Mesenchymal stem cell (in vitro differentiated cells and primary cell): Measurements from ENCODE around the gene SF3B5.

Experiments
- DNase-seq: peaks from one replicate; pipeline ENCODE4 v3.0.0-alpha.2; 2013
- H2AFZ ChIP-seq: one replicate; pipeline ENCODE4 v1.6.1; 2013; ENCODE audit warnings: low read depth, mild to moderate bottlenecking, control low read depth, inconsistent platforms, low read length, moderate library complexity
- H2AK5ac ChIP-seq: 2 replicates; pipeline ENCODE4 v1.6.1; 2013; ENCODE audit warnings: low read length, moderate library complexity, mild to moderate bottlenecking, inconsistent platforms; ENCODE audit not compliant: severe bottlenecking
- H2BK120ac ChIP-seq: one replicate; pipeline ENCODE4 v1.6.1; 2013; ENCODE audit warnings: low read depth, mild to moderate bottlenecking, inconsistent platforms, low read length, moderate library complexity
- H2BK12ac ChIP-seq, 2 experiments: one replicate each; pipeline ENCODE4 v1.6.1; 2013; ENCODE audit warnings: inconsistent platforms in 2 of 2, low read length in 2 of 2, mild to moderate bottlenecking in 2 of 2, moderate library complexity in 2 of 2, control low read depth in 1 of 2
- H2BK15ac ChIP-seq: one replicate; pipeline ENCODE4 v1.6.1; 2013; ENCODE audit warnings: mild to moderate bottlenecking, low read depth, inconsistent platforms; ENCODE audit not compliant: poor library complexity, severe bottlenecking
- H2BK5ac ChIP-seq: 2 replicates; pipeline ENCODE4 v1.6.1; 2013; ENCODE audit warnings: low read depth, mild to moderate bottlenecking, low read length, control low read depth, inconsistent platforms; ENCODE audit not compliant: poor library complexity, severe bottlenecking
- H3K14ac ChIP-seq, 2 experiments: one replicate each; pipeline ENCODE4 v1.6.1; 2013; ENCODE audit warnings: inconsistent platforms in 2 of 2, low read length in 2 of 2, control low read depth in 1 of 2, mild to moderate bottlenecking in 1 of 2, moderate library complexity in 1 of 2
- H3K18ac ChIP-seq, 2 experiments: one replicate each; pipeline ENCODE4 v1.6.1; 2013; ENCODE audit warnings: inconsistent platforms in 2 of 2, low read length in 2 of 2, control low read depth in 1 of 2, low read depth in 1 of 2, mild to moderate bottlenecking in 1 of 2
- H3K23ac ChIP-seq, 2 experiments: one replicate each; pipeline ENCODE4 v1.6.1; 2013; ENCODE audit warnings: inconsistent platforms in 2 of 2, low read length in 2 of 2, mild to moderate bottlenecking in 2 of 2, moderate library complexity in 2 of 2, control low read depth in 1 of 2
- H3K27ac ChIP-seq: 2 replicates; pipeline ENCODE4 v1.5.1; 2013; ENCODE audit warnings: mild to moderate bottlenecking, moderate library complexity, low read length, control low read depth, inconsistent platforms; ENCODE audit not compliant: poor library complexity, severe bottlenecking
- H3K27me3 ChIP-seq, 2 experiments: 2 replicates each; pipeline versions ENCODE4 v1.6.1 to v1.7.0; 2013; ENCODE audit warnings: low read length in 2 of 2, mild to moderate bottlenecking in 2 of 2, moderate library complexity in 2 of 2, control low read depth in 1 of 2, inconsistent platforms in 1 of 2; ENCODE audit not compliant: control insufficient read depth in 1 of 2, insufficient read depth in 1 of 2
- H3K36me3 ChIP-seq, 2 experiments: 2 replicates each; pipeline versions ENCODE4 v1.6.1 to v1.7.0; 2013; ENCODE audit warnings: low read length in 2 of 2, control low read depth in 1 of 2, inconsistent platforms in 1 of 2, low read depth in 1 of 2, mild to moderate bottlenecking in 1 of 2; ENCODE audit not compliant: insufficient read depth in 2 of 2, control insufficient read depth in 1 of 2
- H3K4ac ChIP-seq, 2 experiments: one replicate each; pipeline ENCODE4 v1.6.1; 2013; ENCODE audit warnings: inconsistent platforms in 2 of 2, low read length in 2 of 2, mild to moderate bottlenecking in 2 of 2, moderate library complexity in 2 of 2, control low read depth in 1 of 2, low read depth in 1 of 2
- H3K4me1 ChIP-seq: 2 replicates; pipeline ENCODE4 v1.6.1; 2013; ENCODE audit warnings: low read depth, low read length, control low read depth; ENCODE audit not compliant: control insufficient read depth, insufficient read depth
- H3K4me2 ChIP-seq: 2 replicates; pipeline ENCODE4 v1.6.1; 2013; ENCODE audit warnings: low read length, mild to moderate bottlenecking, inconsistent platforms; ENCODE audit not compliant: poor library complexity, severe bottlenecking
- H3K4me3 ChIP-seq, 2 experiments: 2 replicates each; pipeline versions ENCODE4 v1.5.1 to v1.7.0; 2013; ENCODE audit warnings: low read length in 2 of 2, mild to moderate bottlenecking in 2 of 2, control low read depth in 1 of 2, low read depth in 1 of 2; ENCODE audit not compliant: insufficient read depth in 1 of 2
- H3K79me1 ChIP-seq: replicated peaks from 2 replicates; pipeline ENCODE4 v1.6.1; 2013; ENCODE audit warnings: mild to moderate bottlenecking, control low read depth, low read length, inconsistent platforms; ENCODE audit not compliant: poor library complexity, severe bottlenecking
- H3K9ac ChIP-seq: 2 replicates; pipeline ENCODE4 v1.7.0; 2013; ENCODE audit warnings: mild to moderate bottlenecking, low read length, moderate library complexity
- H3K9me3 ChIP-seq: 2 replicates; pipeline ENCODE4 v1.7.0; 2013; ENCODE audit warnings: mild to moderate bottlenecking, low read length; ENCODE audit not compliant: control insufficient read depth
- H4K8ac ChIP-seq: one replicate; pipeline ENCODE4 v1.6.1; 2013; ENCODE audit warnings: inconsistent platforms, mild to moderate bottlenecking, low read length, moderate library complexity
- H4K91ac ChIP-seq: one replicate; pipeline ENCODE4 v1.6.1; 2013; ENCODE audit warnings: mild to moderate bottlenecking, low read length, inconsistent platforms
- WGBS: methylation state at CpG from one replicate; pipeline ENCODE4 v1.1.7; 2013; ENCODE audit warnings: mixed read lengths; 5-methylcytosine and 5-hydroxymethylcytosine counted together

SF3B5 gene

DNA sequence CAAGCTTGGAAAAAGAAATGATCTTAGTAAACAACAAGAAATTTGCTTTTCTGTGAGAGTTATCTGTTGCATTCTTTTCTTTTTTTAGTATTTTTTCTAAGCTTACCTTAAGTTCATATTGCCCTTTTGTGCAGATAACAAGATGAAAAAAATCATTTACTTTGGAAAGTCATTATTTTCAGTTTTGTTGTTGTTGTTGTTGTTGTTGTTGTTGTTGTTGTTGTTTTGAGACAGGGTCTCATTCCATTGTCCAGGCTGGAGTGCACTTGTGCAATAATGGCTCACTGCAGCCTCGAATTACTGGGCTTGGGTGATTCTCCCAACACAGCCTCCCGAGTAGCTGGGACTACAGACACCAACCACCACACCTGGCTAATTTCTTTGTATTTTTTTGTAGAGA is 46.1 kb upstream of the SF3B5 start:
- no peak overlapping the region for H3K4me3 ChIP-seq
- H3K4me2 ChIP-seq, result no peak overlapping the region
- H3K14ac ChIP-seq, result no peak overlapping the region
- no peak overlapping the region for H2BK120ac ChIP-seq
- no peak for DNase-seq
- H3K9ac ChIP-seq, result no peak overlapping the region
- no CpG with 5 or more reads among the region's 2 CpGs for WGBS
- H3K9me3 ChIP-seq, result no peaks in the 10 kb centered on the region
- H3K79me1 ChIP-seq, result no peaks in the 10 kb centered on the region
- no peak overlapping the region for H2BK12ac ChIP-seq
- no peak overlapping the region for H2BK5ac ChIP-seq
- no peak overlapping the region for H3K23ac ChIP-seq
- no peaks in the 10 kb centered on the region for H3K4me1 ChIP-seq
- H4K8ac ChIP-seq, result no peak overlapping the region
- H3K18ac ChIP-seq, result no peak overlapping the region
- no peak overlapping the region for H3K4ac ChIP-seq
- no peak overlapping the region for H4K91ac ChIP-seq
- H3K27ac ChIP-seq, result no peak overlapping the region
- H3K36me3 ChIP-seq, result no peaks in the 10 kb centered on the region
- no peak overlapping the region for H2BK15ac ChIP-seq
- H2AFZ ChIP-seq, result no peak overlapping the region
- H2AK5ac ChIP-seq, result no peak overlapping the region
- no peaks in the 10 kb centered on the region for H3K27me3 ChIP-seq

GRCh38 chr6:144140867-144141266 is 45.5 kb upstream of the SF3B5 start:
- H4K91ac ChIP-seq, result no peak overlapping the region
- no peak overlapping the region for H2BK5ac ChIP-seq
- no peak overlapping the region for H2AFZ ChIP-seq
- no peak overlapping the region for H3K23ac ChIP-seq
- no peak overlapping the region for H3K4me3 ChIP-seq
- no peak overlapping the region for H3K14ac ChIP-seq
- no peaks in the 10 kb centered on the region for H3K79me1 ChIP-seq
- H2AK5ac ChIP-seq, result no peak overlapping the region
- WGBS, result 82% methylated on average over 2 of the region's 2 CpGs
- H4K8ac ChIP-seq, result no peak overlapping the region
- H3K4me2 ChIP-seq, result no peak overlapping the region
- H3K27ac ChIP-seq, result no peak overlapping the region
- DNase-seq, result no peak
- no peaks in the 10 kb centered on the region for H3K4me1 ChIP-seq
- no peaks in the 10 kb centered on the region for H3K9me3 ChIP-seq
- no peak overlapping the region for H2BK12ac ChIP-seq
- no peak overlapping the region for H2BK15ac ChIP-seq
- no peak overlapping the region for H3K9ac ChIP-seq
- H3K18ac ChIP-seq, result no peak overlapping the region
- no peak overlapping the region for H3K4ac ChIP-seq
- no peak overlapping the region for H2BK120ac ChIP-seq
- H3K27me3 ChIP-seq, result no peaks in the 10 kb centered on the region
- no peaks in the 10 kb centered on the region for H3K36me3 ChIP-seq

DNA sequence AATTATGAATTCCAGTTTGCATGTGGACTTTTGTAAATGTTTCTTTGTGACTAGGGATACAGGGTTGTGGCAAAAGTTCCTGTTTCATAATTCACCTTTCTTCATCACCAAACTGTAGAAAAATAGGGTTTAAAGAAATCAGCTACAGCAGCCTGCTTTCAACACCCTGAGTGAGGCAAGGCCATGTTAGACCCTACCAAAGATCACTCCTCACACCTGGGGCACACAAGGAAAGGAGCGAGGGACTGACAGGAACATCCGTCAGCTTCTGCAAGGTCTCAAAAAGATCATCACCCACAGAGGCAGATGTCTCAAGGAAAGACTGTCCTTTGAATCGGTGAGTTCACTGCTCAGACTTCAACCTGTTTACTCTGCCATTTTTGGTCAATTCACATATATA is 44.4 kb upstream of the SF3B5 start:
- no peaks in the 10 kb centered on the region for H3K9me3 ChIP-seq
- H2BK5ac ChIP-seq, result no peak overlapping the region
- WGBS, result 100% methylated on average over 2 of the region's 3 CpGs

DNA sequence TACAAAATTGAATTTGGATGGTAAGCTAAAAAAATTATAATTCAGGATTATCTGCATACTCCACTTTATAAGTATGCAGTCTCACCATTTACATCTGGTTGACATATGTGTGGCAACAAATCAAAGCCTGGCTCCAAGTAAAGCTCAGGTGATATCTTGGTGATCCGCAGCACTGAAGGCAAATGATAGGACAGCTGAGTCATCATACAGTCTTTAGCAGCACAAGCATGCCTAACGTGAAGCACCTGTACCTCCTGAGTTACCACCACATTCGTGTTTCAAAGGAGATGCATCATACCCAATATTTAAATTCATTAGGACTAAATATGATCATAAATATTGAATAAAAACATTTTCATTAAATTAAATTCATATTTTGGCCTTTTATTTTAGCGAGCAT is 43.2 kb upstream of the SF3B5 start:
- Histone ChIP-seq H3K9ac (no peak overlapping the region), H3K9me3 (no peaks in the 10 kb centered on the region), H3K4me3 (no peak overlapping the region), H3K27me3 (no peaks in the 10 kb centered on the region), H2BK5ac (no peak overlapping the region), H2BK120ac (no peak overlapping the region), H2BK12ac (no peak overlapping the region), H2AK5ac (no peak overlapping the region), H3K18ac (no peak overlapping the region), H4K8ac (no peak overlapping the region), H3K4me2 (no peak overlapping the region), H3K4ac (no peak overlapping the region), H3K36me3 (no peaks in the 10 kb centered on the region), H4K91ac (no peak overlapping the region), H3K14ac (no peak overlapping the region), H3K23ac (no peak overlapping the region), H3K4me1 (no peaks in the 10 kb centered on the region), H2AFZ (no peak overlapping the region), H3K79me1 (no peaks in the 10 kb centered on the region), H2BK15ac (no peak overlapping the region), H3K27ac (no peak overlapping the region)
- 75% methylated on average over 1 of the region's 4 CpGs for WGBS
- DNase-seq, result no peak

More for the DNA sequence above, 44.4 kb upstream of the SF3B5 start:
- Histone ChIP-seq H3K27ac (no peak overlapping the region), H3K27me3 (no peaks in the 10 kb centered on the region), H2AFZ (no peak overlapping the region), H2BK12ac (no peak overlapping the region), H3K14ac (no peak overlapping the region), H3K23ac (no peak overlapping the region), H2BK15ac (no peak overlapping the region), H2AK5ac (no peak overlapping the region), H3K4me1 (no peaks in the 10 kb centered on the region), H3K4me2 (no peak overlapping the region), H3K4ac (no peak overlapping the region), H3K79me1 (no peaks in the 10 kb centered on the region), H3K4me3 (no peak overlapping the region), H3K36me3 (no peaks in the 10 kb centered on the region), H3K9ac (no peak overlapping the region), H4K91ac (no peak overlapping the region), H2BK120ac (no peak overlapping the region), H3K18ac (no peak overlapping the region), H4K8ac (no peak overlapping the region)
- DNase-seq, result no peak
